VCaP (cell line): Measurements from ENCODE around the gene AATK.

ENCODE experiments used
- H3K27ac ChIP-seq: fragments of 450-650 bp; 2 replicates; pipeline ENCODE4 v1.5.1; 2017
- CTCF ChIP-seq: fragments of 450-650 bp; conservative IDR thresholded peaks from 2 replicates; pipeline ENCODE4 v1.5.1; 2017; ENCODE audit warnings: mild to moderate bottlenecking, moderate library complexity

The AATK gene

GRCh38 chr17:81127526-81128177 is 38.4 kb downstream of the AATK start:
- no peak for TF ChIP-seq CTCF
- no peak overlapping the region for H3K27ac ChIP-seq

- no peak for TF ChIP-seq CTCF
- H3K27ac ChIP-seq, result no peak overlapping the region
Measured at GRCh38 chr17:81127133-81127455, 38.9 kb downstream of the AATK start.

GRCh38 chr17:81126281-81127132 is 39.5 kb downstream of the AATK start:
- no peak for TF ChIP-seq CTCF
- no peak overlapping the region for H3K27ac ChIP-seq

GRCh38 chr17:81125573-81126081 is 40.4 kb downstream of the AATK start:
- no peak for TF ChIP-seq CTCF
- H3K27ac ChIP-seq, result no peak overlapping the region

- no peak overlapping the region for H3K27ac ChIP-seq
- no peak for TF ChIP-seq CTCF
Measured at GRCh38 chr17:81124377-81124776, 41.6 kb downstream of the AATK start.

GRCh38 chr17:81123052-81124048 is 42.7 kb downstream of the AATK start:
- H3K27ac ChIP-seq, result no peak overlapping the region
- no peak for TF ChIP-seq CTCF
